ENCODE data around the gene GTF3C1. TPM values are rescaled to one million over a fixed set of nuclear protein-coding genes. Genes with fewer than 3 reads are reported as not detected.

GTF3C1 gene
- total RNA-seq, 1 donor from 2014 or later, result 125 TPM

- H3K27ac Mint-ChIP-seq (ENCODE audit: unreplicated experiment), result no peak overlapping the region
- peaks cover 2% of the 10 kb centered on the region for H3K9me3 Mint-ChIP-seq
- H3K4me3 Mint-ChIP-seq, result no peak overlapping the region
- no peaks in the 10 kb centered on the region for H3K27me3 Mint-ChIP-seq (ENCODE audit: low read depth)
- H3K36me3 Mint-ChIP-seq (ENCODE audit: low read depth), result no peaks in the 10 kb centered on the region
- peaks cover 8% of the 10 kb centered on the region for H3K4me1 Mint-ChIP-seq
- DNase-seq (ENCODE audit: low read depth, low spot score), result no peak
- no peak for TF ChIP-seq CTCF (conservative IDR thresholded peaks at IDR 0.05)
These were observed 122.2 kb downstream of the GTF3C1 start for GRCh38 chr16:27427538-27427937.

GRCh38 chr16:27426423-27427408, 123.0 kb downstream of the GTF3C1 start:
- Mint-ChIP-seq H3K4me1 (peaks cover 8% of the 10 kb centered on the region), H3K27ac (ENCODE audit: unreplicated experiment) (peak overlapping the region; percentile 27), H3K4me3 (no peak overlapping the region), H3K36me3 (ENCODE audit: low read depth) (peaks cover 4% of the 10 kb centered on the region), H3K9me3 (peaks cover 6% of the 10 kb centered on the region), H3K27me3 (ENCODE audit: low read depth) (no peaks in the 10 kb centered on the region)
- DNase-seq (ENCODE audit: low read depth, low spot score), result no peak
- TF ChIP-seq CTCF (conservative IDR thresholded peaks at IDR 0.05), result no peak

- TF ChIP-seq CTCF (conservative IDR thresholded peaks at IDR 0.05), result no peak
These were observed 123.8 kb downstream of the GTF3C1 start for GRCh38 chr16:27425961-27426360.

GRCh38 chr16:27424772-27425498, 124.8 kb downstream of the GTF3C1 start:
- no peaks in the 10 kb centered on the region for H3K27me3 Mint-ChIP-seq (ENCODE audit: low read depth)
- TF ChIP-seq CTCF (conservative IDR thresholded peaks at IDR 0.05), result no peak
- peak overlapping the region; percentile 21 for H3K27ac Mint-ChIP-seq (ENCODE audit: unreplicated experiment)
- H3K9me3 Mint-ChIP-seq, result peaks cover 15% of the 10 kb centered on the region
- no peak for DNase-seq (ENCODE audit: low read depth, low spot score)
- no peak overlapping the region for H3K4me3 Mint-ChIP-seq
- H3K4me1 Mint-ChIP-seq, result peaks cover 8% of the 10 kb centered on the region
- peaks cover 4% of the 10 kb centered on the region for H3K36me3 Mint-ChIP-seq (ENCODE audit: low read depth)

More at GRCh38 chr16:27425961-27426360, 123.8 kb downstream of the GTF3C1 start:
- no peak overlapping the region for H3K27ac Mint-ChIP-seq (ENCODE audit: unreplicated experiment)
- H3K4me1 Mint-ChIP-seq, result peaks cover 8% of the 10 kb centered on the region
- no peak for DNase-seq (ENCODE audit: low read depth, low spot score)
- no peaks in the 10 kb centered on the region for H3K27me3 Mint-ChIP-seq (ENCODE audit: low read depth)
- peaks cover 7% of the 10 kb centered on the region for H3K9me3 Mint-ChIP-seq
- peaks cover 4% of the 10 kb centered on the region for H3K36me3 Mint-ChIP-seq (ENCODE audit: low read depth)
- H3K4me3 Mint-ChIP-seq, result no peak overlapping the region

DNA sequence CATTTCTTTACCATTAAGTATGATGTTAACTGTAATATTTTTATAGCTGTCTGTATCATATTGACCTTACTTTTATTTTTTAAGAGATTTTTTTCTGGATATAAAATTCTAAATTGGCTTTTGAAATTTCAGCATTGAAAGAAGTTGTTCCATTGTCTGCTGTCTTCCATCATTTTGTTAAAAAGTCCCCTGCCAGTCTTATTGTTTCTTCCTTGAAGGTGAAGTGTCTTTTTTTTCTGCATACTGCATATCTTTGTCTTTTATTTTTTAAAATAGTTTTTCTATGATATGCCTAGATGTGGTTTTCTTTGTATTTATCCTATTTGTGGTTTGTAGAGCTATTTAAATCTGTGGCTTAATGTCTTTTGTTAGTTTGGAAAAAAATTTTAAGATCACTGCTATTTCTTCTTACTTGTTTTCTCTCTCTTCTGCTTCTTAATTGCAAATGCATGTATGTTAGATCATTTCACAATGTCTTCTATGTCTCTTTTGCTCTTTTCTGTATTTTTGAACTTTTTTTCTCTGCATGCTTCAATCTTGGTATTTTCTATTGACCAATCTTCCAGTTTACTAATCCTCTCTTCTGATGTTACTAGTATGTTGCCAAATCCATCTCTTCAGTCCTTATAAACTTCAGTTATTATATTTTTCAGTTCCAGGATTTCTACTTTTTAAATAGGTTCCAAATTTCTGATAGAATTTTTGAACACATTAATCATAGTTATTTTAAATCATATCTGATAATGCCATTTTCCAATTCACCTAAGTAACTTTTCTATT, 127.6 kb downstream of the GTF3C1 start:
- Mint-ChIP-seq H3K27ac (ENCODE audit: unreplicated experiment) (no peak overlapping the region), H3K4me3 (no peak overlapping the region), H3K27me3 (ENCODE audit: low read depth) (no peaks in the 10 kb centered on the region), H3K36me3 (ENCODE audit: low read depth) (peaks cover 4% of the 10 kb centered on the region), H3K9me3 (peaks cover 15% of the 10 kb centered on the region), H3K4me1 (peaks cover 3% of the 10 kb centered on the region)
- no peak for TF ChIP-seq CTCF (conservative IDR thresholded peaks at IDR 0.05)
- DNase-seq (ENCODE audit: low read depth, low spot score), result no peak
